HL-60 (cell line): Measurements from ENCODE around the gene APBB2.

ENCODE experiments used
- GABPA ChIP-seq: IDR thresholded peaks from 2 replicates; pipeline ENCODE4 v1.6.1; 2012; ENCODE audit warnings: low read depth
- POLR2AphosphoS5 ChIP-seq: IDR thresholded peaks from 2 replicates; pipeline ENCODE4 v1.6.1; 2012; ENCODE audit warnings: low read depth
- TF ChIP-seq, protein P1 (sequence below): IDR thresholded peaks from one replicate; pipeline ENCODE4 v1.5.1; 2011; ENCODE audit warnings: low read length, control low read depth, inconsistent platforms; ENCODE audit not compliant: insufficient read depth
- TF ChIP-seq, protein P2 (sequence below): IDR thresholded peaks from 2 replicates; pipeline ENCODE4 v1.6.1; 2012; ENCODE audit warnings: low read depth; ENCODE audit not compliant: insufficient replicate concordance

DNA sequence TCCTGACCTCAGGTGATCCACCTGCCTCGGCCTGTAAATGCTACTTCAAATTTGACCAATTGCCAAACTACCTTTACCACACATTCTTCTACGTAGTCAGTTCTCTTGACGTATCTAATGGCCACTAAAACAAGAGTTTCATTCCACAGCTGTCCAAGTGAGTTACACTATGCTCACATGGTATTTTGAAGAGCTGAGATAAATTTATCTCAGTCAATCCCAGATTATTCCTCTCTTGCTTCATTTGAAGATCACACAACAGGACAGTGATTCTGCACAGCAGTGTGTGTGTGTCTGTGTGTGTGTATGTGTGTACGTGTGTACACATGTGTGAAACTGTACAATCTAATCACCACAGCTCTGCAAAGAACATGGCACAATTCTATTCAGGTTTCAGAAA is 133.4 kb downstream of the APBB2 start:
- TF ChIP-seq, protein P1, sequence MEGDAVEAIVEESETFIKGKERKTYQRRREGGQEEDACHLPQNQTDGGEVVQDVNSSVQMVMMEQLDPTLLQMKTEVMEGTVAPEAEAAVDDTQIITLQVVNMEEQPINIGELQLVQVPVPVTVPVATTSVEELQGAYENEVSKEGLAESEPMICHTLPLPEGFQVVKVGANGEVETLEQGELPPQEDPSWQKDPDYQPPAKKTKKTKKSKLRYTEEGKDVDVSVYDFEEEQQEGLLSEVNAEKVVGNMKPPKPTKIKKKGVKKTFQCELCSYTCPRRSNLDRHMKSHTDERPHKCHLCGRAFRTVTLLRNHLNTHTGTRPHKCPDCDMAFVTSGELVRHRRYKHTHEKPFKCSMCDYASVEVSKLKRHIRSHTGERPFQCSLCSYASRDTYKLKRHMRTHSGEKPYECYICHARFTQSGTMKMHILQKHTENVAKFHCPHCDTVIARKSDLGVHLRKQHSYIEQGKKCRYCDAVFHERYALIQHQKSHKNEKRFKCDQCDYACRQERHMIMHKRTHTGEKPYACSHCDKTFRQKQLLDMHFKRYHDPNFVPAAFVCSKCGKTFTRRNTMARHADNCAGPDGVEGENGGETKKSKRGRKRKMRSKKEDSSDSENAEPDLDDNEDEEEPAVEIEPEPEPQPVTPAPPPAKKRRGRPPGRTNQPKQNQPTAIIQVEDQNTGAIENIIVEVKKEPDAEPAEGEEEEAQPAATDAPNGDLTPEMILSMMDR, result no peak
- no peak for TF ChIP-seq GABPA
- TF ChIP-seq, protein P2, sequence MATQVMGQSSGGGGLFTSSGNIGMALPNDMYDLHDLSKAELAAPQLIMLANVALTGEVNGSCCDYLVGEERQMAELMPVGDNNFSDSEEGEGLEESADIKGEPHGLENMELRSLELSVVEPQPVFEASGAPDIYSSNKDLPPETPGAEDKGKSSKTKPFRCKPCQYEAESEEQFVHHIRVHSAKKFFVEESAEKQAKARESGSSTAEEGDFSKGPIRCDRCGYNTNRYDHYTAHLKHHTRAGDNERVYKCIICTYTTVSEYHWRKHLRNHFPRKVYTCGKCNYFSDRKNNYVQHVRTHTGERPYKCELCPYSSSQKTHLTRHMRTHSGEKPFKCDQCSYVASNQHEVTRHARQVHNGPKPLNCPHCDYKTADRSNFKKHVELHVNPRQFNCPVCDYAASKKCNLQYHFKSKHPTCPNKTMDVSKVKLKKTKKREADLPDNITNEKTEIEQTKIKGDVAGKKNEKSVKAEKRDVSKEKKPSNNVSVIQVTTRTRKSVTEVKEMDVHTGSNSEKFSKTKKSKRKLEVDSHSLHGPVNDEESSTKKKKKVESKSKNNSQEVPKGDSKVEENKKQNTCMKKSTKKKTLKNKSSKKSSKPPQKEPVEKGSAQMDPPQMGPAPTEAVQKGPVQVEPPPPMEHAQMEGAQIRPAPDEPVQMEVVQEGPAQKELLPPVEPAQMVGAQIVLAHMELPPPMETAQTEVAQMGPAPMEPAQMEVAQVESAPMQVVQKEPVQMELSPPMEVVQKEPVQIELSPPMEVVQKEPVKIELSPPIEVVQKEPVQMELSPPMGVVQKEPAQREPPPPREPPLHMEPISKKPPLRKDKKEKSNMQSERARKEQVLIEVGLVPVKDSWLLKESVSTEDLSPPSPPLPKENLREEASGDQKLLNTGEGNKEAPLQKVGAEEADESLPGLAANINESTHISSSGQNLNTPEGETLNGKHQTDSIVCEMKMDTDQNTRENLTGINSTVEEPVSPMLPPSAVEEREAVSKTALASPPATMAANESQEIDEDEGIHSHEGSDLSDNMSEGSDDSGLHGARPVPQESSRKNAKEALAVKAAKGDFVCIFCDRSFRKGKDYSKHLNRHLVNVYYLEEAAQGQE, result no peak
- no peak for TF ChIP-seq POLR2AphosphoS5
